ENCODE data around the gene CAV3.

The CAV3 gene

DNA sequence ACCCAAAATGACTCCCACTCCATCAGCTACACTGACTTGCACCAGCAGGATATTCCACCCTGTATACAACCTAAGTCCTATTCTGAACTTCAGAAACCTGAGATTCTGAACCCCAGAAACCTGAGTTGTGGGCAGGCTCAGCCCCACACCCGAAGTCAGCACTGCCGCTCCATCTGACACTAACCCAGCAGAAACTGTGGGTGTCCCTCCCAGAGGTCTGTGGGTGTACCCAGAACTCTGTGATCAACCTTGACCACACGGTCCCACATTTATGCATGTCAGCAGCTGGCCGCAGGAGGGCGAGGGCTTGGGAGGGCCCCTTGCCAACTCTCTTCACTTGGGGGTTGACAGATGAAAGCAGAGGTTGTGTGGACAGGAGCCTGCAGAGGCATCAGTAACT, 26.5 kb downstream of the CAV3 start:
- H3K9ac ChIP-seq (ENCODE audit: low read depth in 1 of 2, low read length in 2 of 2), result no peak overlapping the region
- no peaks in the 10 kb centered on the region for H3K36me3 ChIP-seq (ENCODE audit: control insufficient read depth in 1 of 2, insufficient read depth in 2 of 2, low read length in 2 of 2)
- H3K4me1 ChIP-seq (ENCODE audit: control insufficient read depth in 1 of 2, insufficient read depth in 2 of 2, low read length in 2 of 2), result no peaks in the 10 kb centered on the region
- H3K27me3 ChIP-seq (ENCODE audit: control insufficient read depth in 1 of 2, insufficient read depth in 2 of 2, low read length in 2 of 2), result no peaks in the 10 kb centered on the region
- H3K9me3 ChIP-seq (ENCODE audit: control insufficient read depth in 1 of 2, low read length in 2 of 2), result no peaks in the 10 kb centered on the region
- no peak overlapping the region for H3K27ac ChIP-seq (ENCODE audit: low read depth, low read length)
- H3K4me3 ChIP-seq (ENCODE audit: low read depth in 1 of 2, low read length in 2 of 2), result no peak overlapping the region

GRCh38 chr3:8760506-8760905, 26.9 kb downstream of the CAV3 start:
- no peaks in the 10 kb centered on the region for H3K9me3 ChIP-seq (ENCODE audit: control insufficient read depth in 1 of 2, low read length in 2 of 2)
- no peak overlapping the region for H3K4me3 ChIP-seq (ENCODE audit: low read depth in 1 of 2, low read length in 2 of 2)
- H3K4me1 ChIP-seq (ENCODE audit: control insufficient read depth in 1 of 2, insufficient read depth in 2 of 2, low read length in 2 of 2), result no peaks in the 10 kb centered on the region
- no peak overlapping the region for H3K27ac ChIP-seq (ENCODE audit: low read depth, low read length)
- H3K9ac ChIP-seq (ENCODE audit: low read depth in 1 of 2, low read length in 2 of 2), result no peak overlapping the region
- H3K27me3 ChIP-seq (ENCODE audit: control insufficient read depth in 1 of 2, insufficient read depth in 2 of 2, low read length in 2 of 2), result no peaks in the 10 kb centered on the region
- H3K36me3 ChIP-seq (ENCODE audit: control insufficient read depth in 1 of 2, insufficient read depth in 2 of 2, low read length in 2 of 2), result no peaks in the 10 kb centered on the region

DNA sequence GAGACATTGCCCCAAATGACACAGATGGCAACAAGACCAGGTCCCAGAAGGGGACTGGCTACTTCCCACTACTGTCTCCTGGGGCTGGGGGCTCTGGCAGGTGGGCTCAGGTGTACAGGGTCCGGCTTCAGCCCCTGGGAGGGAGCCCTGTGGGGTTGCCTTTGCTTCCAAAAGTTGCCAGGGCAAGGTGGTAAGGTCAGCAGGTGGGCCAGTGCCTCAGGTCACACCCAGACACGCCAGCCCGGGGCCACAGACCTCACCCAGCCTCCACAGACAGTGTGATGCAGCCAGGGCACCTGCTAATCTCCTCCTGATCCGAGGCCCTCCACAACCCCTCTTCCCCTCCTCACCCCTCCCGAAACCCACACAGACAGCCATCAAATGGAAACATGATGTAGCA, 28.3 kb downstream of the CAV3 start:
- no peak overlapping the region for H3K9ac ChIP-seq (ENCODE audit: low read depth in 1 of 2, low read length in 2 of 2)
- no peaks in the 10 kb centered on the region for H3K36me3 ChIP-seq (ENCODE audit: control insufficient read depth in 1 of 2, insufficient read depth in 2 of 2, low read length in 2 of 2)
- peaks cover 2% of the 10 kb centered on the region in 2 donors for H3K27me3 ChIP-seq (ENCODE audit: control insufficient read depth in 1 of 2, insufficient read depth in 2 of 2, low read length in 2 of 2)
- H3K9me3 ChIP-seq (ENCODE audit: control insufficient read depth in 1 of 2, low read length in 2 of 2), result no peaks in the 10 kb centered on the region
- no peak overlapping the region for H3K4me3 ChIP-seq (ENCODE audit: low read depth in 1 of 2, low read length in 2 of 2)
- H3K27ac ChIP-seq (ENCODE audit: low read depth, low read length), result no peak overlapping the region
- H3K4me1 ChIP-seq (ENCODE audit: control insufficient read depth in 1 of 2, insufficient read depth in 2 of 2, low read length in 2 of 2), result no peaks in the 10 kb centered on the region

GRCh38 chr3:8762607-8763377, 29.2 kb downstream of the CAV3 start:
- H3K9ac ChIP-seq (ENCODE audit: low read depth in 1 of 2, low read length in 2 of 2), result no peak overlapping the region
- no peak overlapping the region for H3K27ac ChIP-seq (ENCODE audit: low read depth, low read length)
- no peak overlapping the region for H3K4me3 ChIP-seq (ENCODE audit: low read depth in 1 of 2, low read length in 2 of 2)
- no peaks in the 10 kb centered on the region for H3K9me3 ChIP-seq (ENCODE audit: control insufficient read depth in 1 of 2, low read length in 2 of 2)
- H3K36me3 ChIP-seq (ENCODE audit: control insufficient read depth in 1 of 2, insufficient read depth in 2 of 2, low read length in 2 of 2), result no peaks in the 10 kb centered on the region
- H3K27me3 ChIP-seq (ENCODE audit: control insufficient read depth in 1 of 2, insufficient read depth in 2 of 2, low read length in 2 of 2), result peaks cover 11% of the 10 kb centered on the region in 2 donors
- H3K4me1 ChIP-seq (ENCODE audit: control insufficient read depth in 1 of 2, insufficient read depth in 2 of 2, low read length in 2 of 2), result peaks cover 0 to 5% of the 10 kb centered on the region in 2 donors

- peaks cover 7 to 19% of the 10 kb centered on the region in 2 donors for H3K4me1 ChIP-seq (ENCODE audit: control insufficient read depth in 1 of 2, insufficient read depth in 2 of 2, low read length in 2 of 2)
- no peak overlapping the region for H3K4me3 ChIP-seq (ENCODE audit: low read depth in 1 of 2, low read length in 2 of 2)
- no peak overlapping the region for H3K27ac ChIP-seq (ENCODE audit: low read depth, low read length)
- no peaks in the 10 kb centered on the region for H3K36me3 ChIP-seq (ENCODE audit: control insufficient read depth in 1 of 2, insufficient read depth in 2 of 2, low read length in 2 of 2)
- peaks cover 24 to 26% of the 10 kb centered on the region in 2 donors for H3K27me3 ChIP-seq (ENCODE audit: control insufficient read depth in 1 of 2, insufficient read depth in 2 of 2, low read length in 2 of 2)
- H3K9me3 ChIP-seq (ENCODE audit: control insufficient read depth in 1 of 2, low read length in 2 of 2), result no peaks in the 10 kb centered on the region
- no peak overlapping the region for H3K9ac ChIP-seq (ENCODE audit: low read depth in 1 of 2, low read length in 2 of 2)
These were observed 30.9 kb downstream of the CAV3 start for GRCh38 chr3:8764528-8764927.

- no peak overlapping the region for H3K27ac ChIP-seq (ENCODE audit: low read depth, low read length)
- no peak overlapping the region for H3K9ac ChIP-seq (ENCODE audit: low read depth in 1 of 2, low read length in 2 of 2)
- H3K4me1 ChIP-seq (ENCODE audit: control insufficient read depth in 1 of 2, insufficient read depth in 2 of 2, low read length in 2 of 2), result peaks cover 7 to 21% of the 10 kb centered on the region in 2 donors
- no peaks in the 10 kb centered on the region for H3K36me3 ChIP-seq (ENCODE audit: control insufficient read depth in 1 of 2, insufficient read depth in 2 of 2, low read length in 2 of 2)
- H3K4me3 ChIP-seq (ENCODE audit: low read depth in 1 of 2, low read length in 2 of 2), result no peak overlapping the region
- H3K9me3 ChIP-seq (ENCODE audit: control insufficient read depth in 1 of 2, low read length in 2 of 2), result no peaks in the 10 kb centered on the region
- H3K27me3 ChIP-seq (ENCODE audit: control insufficient read depth in 1 of 2, insufficient read depth in 2 of 2, low read length in 2 of 2), result peaks cover 29 to 35% of the 10 kb centered on the region in 2 donors
These were observed 31.9 kb downstream of the CAV3 start for GRCh38 chr3:8765528-8765927.

- Histone ChIP-seq H3K36me3 (ENCODE audit: control insufficient read depth in 1 of 2, insufficient read depth in 2 of 2, low read length in 2 of 2) (no peaks in the 10 kb centered on the region), H3K4me1 (ENCODE audit: control insufficient read depth in 1 of 2, insufficient read depth in 2 of 2, low read length in 2 of 2) (peaks cover 7 to 21% of the 10 kb centered on the region in 2 donors), H3K9me3 (ENCODE audit: control insufficient read depth in 1 of 2, low read length in 2 of 2) (no peaks in the 10 kb centered on the region), H3K27me3 (ENCODE audit: control insufficient read depth in 1 of 2, insufficient read depth in 2 of 2, low read length in 2 of 2) (peaks cover 31 to 37% of the 10 kb centered on the region in 2 donors), H3K4me3 (ENCODE audit: low read depth in 1 of 2, low read length in 2 of 2) (no peak overlapping the region), H3K27ac (ENCODE audit: low read depth, low read length) (no peak overlapping the region), H3K9ac (ENCODE audit: low read depth in 1 of 2, low read length in 2 of 2) (no peak overlapping the region)
These were observed 32.5 kb downstream of the CAV3 start for GRCh38 chr3:8766148-8766547.

GRCh38 chr3:8767256-8767666, 33.7 kb downstream of the CAV3 start:
- Histone ChIP-seq H3K27me3 (ENCODE audit: control insufficient read depth in 1 of 2, insufficient read depth in 2 of 2, low read length in 2 of 2) (peaks cover 31 to 42% of the 10 kb centered on the region in 2 donors), H3K36me3 (ENCODE audit: control insufficient read depth in 1 of 2, insufficient read depth in 2 of 2, low read length in 2 of 2) (no peaks in the 10 kb centered on the region), H3K9ac (ENCODE audit: low read depth in 1 of 2, low read length in 2 of 2) (no peak overlapping the region), H3K9me3 (ENCODE audit: control insufficient read depth in 1 of 2, low read length in 2 of 2) (no peaks in the 10 kb centered on the region), H3K4me3 (ENCODE audit: low read depth in 1 of 2, low read length in 2 of 2) (peak overlapping the region; percentile 42 to 54), H3K27ac (ENCODE audit: low read depth, low read length) (no peak overlapping the region), H3K4me1 (ENCODE audit: control insufficient read depth in 1 of 2, insufficient read depth in 2 of 2, low read length in 2 of 2) (peaks cover 7 to 21% of the 10 kb centered on the region in 2 donors)

GRCh38 chr3:8767667-8768363, 34.2 kb downstream of the CAV3 start:
- Histone ChIP-seq H3K27me3 (ENCODE audit: control insufficient read depth in 1 of 2, insufficient read depth in 2 of 2, low read length in 2 of 2) (peaks cover 31 to 42% of the 10 kb centered on the region in 2 donors), H3K36me3 (ENCODE audit: control insufficient read depth in 1 of 2, insufficient read depth in 2 of 2, low read length in 2 of 2) (no peaks in the 10 kb centered on the region), H3K9ac (ENCODE audit: low read depth in 1 of 2, low read length in 2 of 2) (no peak overlapping the region), H3K27ac (ENCODE audit: low read depth, low read length) (no peak overlapping the region), H3K4me3 (ENCODE audit: low read depth in 1 of 2, low read length in 2 of 2) (peak overlapping the region; percentile 42 to 54), H3K9me3 (ENCODE audit: control insufficient read depth in 1 of 2, low read length in 2 of 2) (no peaks in the 10 kb centered on the region), H3K4me1 (ENCODE audit: control insufficient read depth in 1 of 2, insufficient read depth in 2 of 2, low read length in 2 of 2) (peaks cover 7 to 21% of the 10 kb centered on the region in 2 donors)

- Histone ChIP-seq H3K36me3 (ENCODE audit: control insufficient read depth in 1 of 2, insufficient read depth in 2 of 2, low read length in 2 of 2) (no peaks in the 10 kb centered on the region), H3K27me3 (ENCODE audit: control insufficient read depth in 1 of 2, insufficient read depth in 2 of 2, low read length in 2 of 2) (peaks cover 31 to 42% of the 10 kb centered on the region in 2 donors), H3K27ac (ENCODE audit: low read depth, low read length) (no peak overlapping the region)
These were observed 34.9 kb downstream of the CAV3 start for GRCh38 chr3:8768364-8769087.

More at GRCh38 chr3:8768364-8769087, 34.9 kb downstream of the CAV3 start:
- Histone ChIP-seq H3K4me1 (ENCODE audit: control insufficient read depth in 1 of 2, insufficient read depth in 2 of 2, low read length in 2 of 2) (peaks cover 7 to 21% of the 10 kb centered on the region in 2 donors), H3K9me3 (ENCODE audit: control insufficient read depth in 1 of 2, low read length in 2 of 2) (no peaks in the 10 kb centered on the region), H3K9ac (ENCODE audit: low read depth in 1 of 2, low read length in 2 of 2) (no peak overlapping the region), H3K4me3 (ENCODE audit: low read depth in 1 of 2, low read length in 2 of 2) (peak overlapping the region; percentile 56 to 61)
